Stimulated activated CD4-positive, alpha-beta T cell treated with anti-CD3 and anti-CD28 coated beads, Interleukin-2, amount 100 ng/mL, for 4 hours (primary cell): ENCODE results near the gene SH3BP1.
A peak's percentile ranks its signal among the peaks of the same experiment; 100 is the strongest.
"Not testable (repeated sequence)": the region's sequence is repeated elsewhere in the genome, so short reads cannot be mapped to it uniquely, and the experiment has no call there.

Experiments
- DNase-seq: peaks from one replicate; pipeline ENCODE4 v3.0.0-alpha.2; 2020; ENCODE audit warnings: low read depth

The SH3BP1 gene

DNA sequence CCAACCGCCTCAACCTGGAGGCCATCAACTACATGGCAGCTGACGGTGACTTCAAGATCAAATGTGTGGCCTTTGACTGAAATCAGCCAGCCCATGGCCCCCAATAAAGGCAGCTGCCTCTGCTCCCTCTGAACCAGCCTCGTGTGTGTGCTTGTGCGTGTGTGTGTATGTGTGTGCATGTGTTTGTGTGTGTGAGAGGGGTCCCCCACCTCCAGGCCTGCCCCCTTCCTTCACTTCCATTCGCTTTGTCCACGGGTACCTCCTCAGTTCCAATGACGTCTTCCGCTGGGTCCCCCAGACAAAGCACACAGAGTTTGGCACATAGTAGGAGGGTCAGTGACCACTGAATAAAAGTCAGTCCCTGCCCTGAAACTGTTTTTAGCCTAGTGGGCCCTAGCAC, 40.2 kb downstream of the SH3BP1 start:
- DNase-seq: no peak

DNA sequence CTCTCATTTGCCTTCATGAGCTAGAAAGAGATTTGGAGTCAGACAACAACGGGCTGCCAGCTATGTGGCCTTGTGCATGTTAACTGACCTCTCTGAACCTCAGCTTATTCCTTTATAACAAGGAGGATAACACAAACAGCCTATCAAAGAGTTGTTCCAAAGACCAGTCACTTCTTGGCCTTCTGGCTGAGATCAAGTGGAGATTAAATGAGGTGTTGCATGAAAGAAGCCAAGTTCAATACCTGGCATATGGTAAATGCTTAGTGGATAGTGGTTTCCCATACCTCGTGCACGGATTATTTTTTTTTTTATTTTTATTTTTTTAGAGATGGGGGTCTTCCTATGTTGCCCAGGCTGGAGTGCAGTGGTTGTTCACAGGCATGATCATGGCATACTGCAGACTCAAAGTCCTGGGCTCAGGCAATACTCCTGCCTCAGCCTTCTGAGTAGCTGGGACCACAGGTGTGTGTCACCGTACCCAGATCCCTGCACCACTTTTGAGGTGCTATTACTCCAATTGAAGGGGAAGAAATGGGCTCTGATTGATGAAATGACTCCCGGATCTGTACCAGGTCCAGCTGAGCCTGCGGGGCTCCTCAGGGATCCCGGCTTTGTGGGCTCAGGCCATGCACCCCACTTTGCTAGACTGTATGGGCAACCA, 40.9 kb downstream of the SH3BP1 start:
- no peak for DNase-seq

DNA sequence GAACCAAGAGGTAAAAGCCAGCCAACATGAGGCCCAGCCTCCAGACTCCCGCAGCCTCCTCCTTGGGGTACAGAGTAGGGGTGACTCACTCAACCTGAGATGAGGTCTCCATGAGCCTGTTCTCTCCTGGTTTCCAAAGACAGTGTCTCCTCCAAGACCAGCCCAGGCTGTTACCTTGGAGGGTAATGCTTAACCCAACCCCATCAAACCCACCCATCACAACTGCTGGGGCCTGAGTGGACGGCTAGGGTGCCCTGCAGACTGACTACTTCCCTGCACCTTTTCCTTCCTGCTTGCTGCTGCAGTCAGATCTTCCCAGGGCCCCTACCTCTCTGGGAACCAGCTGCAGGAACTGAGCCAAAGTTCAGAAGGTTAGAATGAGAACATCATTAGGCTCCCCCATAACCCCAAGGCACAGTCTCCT, 41.5 kb downstream of the SH3BP1 start:
- DNase-seq: no peak

DNA sequence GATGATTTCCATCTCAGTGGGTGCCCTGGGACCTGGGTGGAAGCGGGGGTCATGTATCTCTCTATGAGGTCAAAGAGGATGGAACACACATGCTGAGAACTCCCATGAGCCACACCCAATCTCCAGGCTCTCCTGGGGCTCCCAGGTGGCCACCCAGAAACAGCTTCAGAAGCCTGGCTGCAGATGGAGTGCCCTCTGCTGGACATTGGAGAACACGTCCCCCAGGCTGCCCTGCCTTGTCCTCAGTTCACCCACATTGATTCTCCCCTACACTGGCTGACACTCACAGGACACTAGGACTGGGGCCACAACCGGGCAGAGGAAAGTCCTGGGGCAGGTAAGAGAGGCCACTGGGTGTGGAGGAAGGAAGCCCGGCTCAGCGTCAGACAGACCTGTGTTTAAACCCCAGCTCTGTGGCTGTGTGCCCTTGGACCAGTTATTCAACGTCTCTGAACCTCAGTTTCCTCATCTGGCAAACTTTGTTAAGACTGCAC, 42.1 kb downstream of the SH3BP1 start:
- peak; percentile 65 for DNase-seq

DNA sequence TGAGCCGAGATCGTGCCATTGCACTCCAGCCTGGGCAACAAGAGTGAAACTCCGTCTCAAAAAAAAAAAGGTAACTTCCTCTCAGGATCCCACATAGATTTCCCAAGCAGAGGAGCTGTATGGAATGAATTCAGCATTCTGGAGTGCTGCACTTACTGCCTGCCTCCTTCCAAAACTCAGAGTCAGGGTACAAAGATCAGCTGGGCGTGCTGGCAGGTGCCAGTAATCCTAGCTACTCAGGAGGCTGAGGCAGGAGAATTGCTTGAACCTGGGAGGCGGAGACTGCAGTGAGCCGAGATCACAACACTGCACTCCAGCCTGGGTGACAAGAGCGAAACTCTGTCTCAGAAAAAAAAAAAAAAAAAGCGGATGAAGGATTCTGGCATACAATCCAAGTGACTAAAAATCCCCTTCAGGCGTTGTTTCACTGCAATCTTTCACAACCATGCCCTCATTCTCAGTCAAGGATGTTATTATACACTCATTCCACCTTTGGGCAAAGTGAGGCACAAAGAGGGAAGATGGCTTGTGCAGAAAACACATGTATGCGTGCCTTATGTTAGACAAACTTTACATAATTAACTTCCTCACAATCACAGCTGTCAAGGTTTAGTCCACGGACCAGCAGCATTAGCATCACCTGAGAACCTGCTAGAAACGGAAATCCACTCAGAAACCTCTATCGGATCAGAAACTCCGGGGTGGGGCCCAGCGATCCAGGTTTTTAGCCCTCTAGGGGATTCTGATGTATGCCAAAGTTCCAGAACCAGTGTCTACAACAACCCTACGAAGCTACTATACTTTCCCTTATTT, 45.5 kb downstream of the SH3BP1 start:
- no peak for DNase-seq

DNA sequence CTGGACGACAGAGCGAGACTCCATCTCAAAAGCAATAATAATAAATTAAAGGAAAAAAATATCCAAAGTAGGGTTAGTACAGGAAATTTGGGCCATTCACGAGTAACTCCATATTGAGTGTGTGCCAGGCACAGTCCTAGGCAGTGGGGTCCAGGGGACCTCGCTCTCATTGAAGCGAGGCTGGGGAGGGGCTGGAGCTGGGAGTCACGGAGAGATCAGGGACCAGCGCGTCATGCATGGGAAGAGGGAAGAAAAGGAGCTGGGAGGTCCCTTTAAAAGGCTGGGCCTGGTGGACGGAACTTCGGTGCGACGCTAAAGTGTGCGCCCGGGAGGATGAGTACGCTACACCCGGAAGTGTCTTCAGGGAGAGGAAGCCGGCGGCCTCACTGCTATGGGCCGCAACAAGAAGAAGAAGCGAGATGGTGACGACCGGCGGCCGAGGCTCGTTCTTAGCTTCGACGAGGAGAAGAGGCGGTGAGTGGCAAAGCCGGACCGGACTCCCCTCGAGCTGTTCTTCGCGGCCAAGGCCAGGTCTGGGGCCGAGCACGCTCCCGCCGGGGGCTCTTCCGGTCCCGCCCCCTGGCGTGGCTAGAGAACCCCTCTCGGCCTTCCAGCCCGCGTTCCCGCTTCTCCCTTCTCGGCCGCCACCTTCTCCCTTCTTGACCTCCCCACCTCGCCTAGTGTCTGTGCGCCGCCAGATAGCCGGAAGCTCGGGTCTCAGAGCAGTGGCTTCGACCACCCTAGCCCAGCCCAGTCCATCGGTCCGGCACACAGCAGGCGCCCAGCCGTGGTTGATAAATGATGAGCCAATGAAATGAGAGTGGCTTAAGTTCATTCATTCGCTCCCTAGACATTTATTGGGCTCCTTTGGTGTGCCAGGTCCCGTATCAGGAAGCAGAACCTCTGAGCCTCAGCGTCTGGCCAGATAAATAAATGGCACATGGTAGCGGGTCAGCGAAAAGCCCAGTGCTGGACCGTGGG, 46.8 kb downstream of the SH3BP1 start, which contains the start of gene NOL12:
Gene NOL12, plus strand, starts transcription at position 342 of the 981 bp plus-strand sequence. Its CDS starts 50 bp downstream, at position 392.
- DNase-seq: peak; percentile 63

DNA sequence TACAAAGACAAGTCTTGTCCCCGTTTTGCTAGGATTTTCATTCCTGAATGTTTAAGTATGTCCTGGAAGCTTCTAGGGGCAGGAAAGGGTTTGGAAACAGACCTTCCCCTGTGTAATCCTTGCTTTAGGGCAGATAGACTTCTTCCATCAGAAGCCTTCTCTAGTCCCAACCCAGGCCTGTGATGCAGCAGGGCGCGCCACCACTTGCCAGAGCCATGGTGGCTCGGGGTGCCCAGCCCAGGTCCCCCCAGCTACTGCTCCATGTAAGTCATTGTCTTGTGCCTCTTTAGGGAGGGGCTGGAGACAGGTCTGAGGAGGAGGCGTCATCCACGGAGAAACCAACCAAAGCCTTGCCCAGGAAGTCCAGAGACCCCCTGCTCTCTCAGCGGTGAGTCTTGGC, 50.9 kb downstream of the SH3BP1 start:
- DNase-seq: no peak

DNA sequence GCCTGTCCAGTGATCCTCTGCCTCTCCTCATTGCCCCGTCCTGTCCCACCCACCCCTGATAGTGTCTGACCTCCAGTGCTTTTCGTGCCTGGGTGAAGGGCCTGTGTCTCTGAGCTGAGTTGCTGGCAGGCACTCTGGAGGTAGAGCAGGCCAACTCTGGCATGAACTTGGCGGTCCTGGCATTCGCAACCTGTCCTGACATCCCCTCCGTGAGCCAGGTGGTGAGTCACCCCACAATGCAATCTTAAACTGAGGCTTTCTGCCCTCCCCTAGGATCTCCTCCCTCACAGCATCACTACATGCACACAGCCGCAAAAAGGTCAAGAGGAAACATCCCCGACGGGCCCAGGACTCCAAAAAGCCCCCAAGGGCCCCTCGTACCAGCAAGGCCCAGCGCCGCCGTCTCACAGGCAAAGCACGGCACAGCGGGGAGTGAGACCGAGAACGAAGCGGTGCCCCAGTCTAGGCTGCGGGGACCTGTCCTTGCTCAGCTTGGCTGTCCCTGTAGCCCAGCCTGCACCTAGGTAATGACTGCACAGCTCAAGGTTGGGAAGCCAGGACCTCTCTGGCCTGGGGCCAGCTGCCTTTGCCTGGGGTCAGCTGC, 51.5 kb downstream of the SH3BP1 start:
- no peak for DNase-seq

DNA sequence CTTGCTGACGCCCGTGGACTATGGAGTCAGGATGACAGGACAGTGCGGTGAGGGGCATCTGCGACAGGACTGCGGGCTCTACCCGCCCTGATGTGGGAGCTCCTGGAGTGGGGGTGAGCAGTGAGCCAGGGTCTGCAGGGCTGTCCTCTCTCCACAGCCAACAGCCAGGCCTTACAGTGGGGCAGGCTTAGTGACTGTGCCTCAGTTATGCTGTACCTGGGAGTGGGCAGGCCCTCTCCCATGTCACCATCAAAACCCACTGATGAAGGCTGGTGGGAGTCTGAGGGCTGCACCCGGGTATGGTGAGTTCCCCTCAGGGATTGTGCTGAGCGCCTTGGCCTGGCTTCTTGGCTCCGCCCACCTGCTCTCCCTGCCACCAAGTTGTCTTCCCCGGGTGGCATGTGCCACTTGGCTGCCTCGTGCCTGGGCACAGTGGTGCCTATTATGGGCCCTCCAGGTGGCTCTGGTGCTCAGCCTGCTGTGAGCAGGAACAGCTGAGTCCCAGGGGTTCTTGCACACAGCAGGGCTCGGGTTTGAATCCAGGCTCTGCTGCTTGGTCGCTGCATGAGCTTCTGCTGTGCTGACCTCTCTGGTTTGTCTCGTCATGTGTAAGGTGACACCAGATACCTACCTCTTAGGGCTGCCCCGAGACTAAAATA, 53.3 kb downstream of the SH3BP1 start:
- no peak for DNase-seq

DNA sequence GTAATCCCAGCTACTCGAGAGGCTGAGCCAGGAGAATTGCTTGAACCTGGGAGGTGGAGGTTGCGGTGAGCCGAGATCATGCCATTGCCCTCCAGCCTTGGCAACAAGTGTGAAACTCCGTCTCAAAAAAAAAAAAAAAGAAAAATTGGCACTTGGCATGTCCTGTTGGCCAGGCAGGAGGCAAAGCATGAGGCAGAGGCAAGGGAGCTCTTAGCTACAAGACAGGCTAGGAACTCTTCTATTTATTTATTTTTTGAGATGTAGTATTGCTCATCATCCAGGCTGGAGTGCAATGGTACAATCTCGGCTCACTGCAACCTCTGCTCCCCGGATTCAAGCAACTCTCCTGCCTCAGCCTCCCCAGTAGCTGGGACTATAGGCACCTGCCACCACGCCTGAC, 54.7 kb downstream of the SH3BP1 start:
- not testable (repeated sequence) for DNase-seq

DNA sequence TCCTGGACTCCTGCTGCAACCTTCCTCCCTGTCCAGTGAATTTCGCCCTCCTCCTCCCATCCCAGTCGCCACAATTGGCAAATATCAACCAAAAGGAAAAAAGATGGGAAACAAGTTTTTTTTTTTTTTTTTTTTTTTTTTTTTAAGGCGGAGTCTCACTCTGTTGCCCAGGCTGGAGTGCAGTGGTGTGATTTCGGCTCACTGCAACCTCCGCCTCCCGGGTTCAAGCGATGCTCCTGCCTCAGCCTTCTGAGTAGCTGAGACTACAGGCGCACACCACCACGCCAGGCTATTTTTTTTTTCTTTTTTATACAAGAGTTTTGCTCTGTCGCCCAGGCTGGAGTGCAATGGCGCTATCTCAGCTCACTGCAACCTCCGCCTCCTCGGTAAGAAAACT, 56.8 kb downstream of the SH3BP1 start:
- DNase-seq: not testable (repeated sequence)

DNA sequence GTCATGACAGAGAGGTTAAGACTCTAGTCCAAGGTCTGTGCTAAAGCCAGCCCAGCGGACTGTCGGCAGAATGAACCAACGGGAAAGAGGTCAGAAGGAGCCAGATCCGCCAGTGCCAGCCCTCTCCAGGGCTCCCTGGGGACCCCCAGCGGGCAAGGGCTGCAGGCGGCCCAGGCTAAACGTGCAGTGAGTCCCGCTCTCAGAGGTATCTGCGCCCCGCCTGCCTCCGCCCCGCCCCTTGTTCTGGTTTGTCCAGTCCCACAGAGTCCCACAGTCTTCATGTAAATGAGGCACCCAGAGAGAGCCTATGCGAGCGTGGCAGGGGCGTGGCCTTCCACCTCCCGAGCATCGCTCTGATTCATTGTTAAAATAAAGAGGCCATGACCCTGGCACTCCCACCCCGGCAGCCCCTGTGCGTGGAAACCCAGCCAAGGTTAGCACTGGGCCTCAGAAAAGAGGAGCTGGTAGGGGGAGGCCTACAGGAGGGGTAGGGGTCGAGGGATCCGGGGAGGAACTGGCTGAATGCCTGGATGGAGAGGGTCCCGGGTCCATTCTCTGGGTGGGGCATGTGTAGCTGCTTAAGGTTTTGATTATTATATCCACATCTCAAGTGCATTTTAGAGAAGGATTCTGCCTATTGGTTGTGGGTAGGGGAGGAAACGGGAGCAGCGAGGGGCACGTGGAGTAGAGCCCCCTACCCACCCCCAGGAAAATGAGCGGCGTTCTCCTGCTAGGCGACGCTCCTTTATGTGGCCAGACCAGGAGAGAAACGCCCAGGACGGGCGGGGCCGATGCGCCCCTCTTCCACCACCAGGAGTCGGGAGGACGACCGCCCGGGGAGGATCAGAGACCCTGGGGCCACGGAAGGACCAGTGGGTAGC, 57.4 kb downstream of the SH3BP1 start, which contains the start of gene TRIOBP:
Gene TRIOBP, plus strand, starts transcription at position 392 of the 881 bp plus-strand sequence. CDS start 4,318 bp downstream, outside the sequence.
- DNase-seq: peak; percentile 76

DNA sequence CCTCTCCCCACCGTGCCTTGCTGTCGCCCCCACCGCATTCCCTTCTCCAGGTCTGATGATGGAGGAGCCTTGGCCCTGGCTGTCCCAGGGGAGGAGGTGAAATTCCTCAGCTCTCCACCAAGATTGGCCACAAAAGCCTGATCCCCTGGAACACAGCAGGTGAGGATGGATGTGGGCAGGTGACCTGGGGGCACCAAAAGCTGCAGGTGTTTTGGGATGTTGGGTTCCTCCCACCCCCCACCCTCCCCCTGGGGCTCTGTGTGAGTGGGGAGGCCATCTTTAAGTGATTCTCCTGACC, 58.0 kb downstream of the SH3BP1 start:
- DNase-seq: no peak

DNA sequence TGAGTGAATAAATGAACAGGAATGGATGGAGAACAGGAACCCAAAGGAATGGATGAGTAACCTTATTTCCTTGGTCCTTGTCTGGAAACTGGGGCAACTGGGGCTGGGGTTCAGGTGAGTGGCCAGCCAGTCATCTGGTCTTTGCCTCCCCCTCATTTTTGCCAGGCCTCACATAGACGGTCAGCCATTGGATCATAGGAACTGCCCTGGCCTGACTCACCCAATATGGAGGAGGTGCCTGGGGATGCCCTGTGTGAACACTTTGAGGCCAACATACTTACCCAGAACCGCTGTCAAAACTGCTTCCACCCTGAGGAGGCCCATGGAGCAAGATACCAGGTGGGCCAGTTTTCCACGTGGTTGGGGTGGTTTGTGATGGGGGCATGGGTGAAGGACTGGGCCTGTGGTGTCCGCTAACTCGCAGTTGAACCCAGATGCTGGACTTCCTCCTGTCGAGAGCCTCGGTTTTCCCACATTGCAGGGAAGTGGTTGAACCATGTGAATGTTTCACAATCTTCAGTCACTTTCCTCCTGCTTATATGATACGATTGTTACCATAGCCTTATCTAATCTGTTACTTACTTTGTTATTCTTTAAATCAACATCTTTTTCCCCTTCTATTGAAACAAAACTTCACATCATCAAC, 61.8 kb downstream of the SH3BP1 start:
- DNase-seq: no peak

DNA sequence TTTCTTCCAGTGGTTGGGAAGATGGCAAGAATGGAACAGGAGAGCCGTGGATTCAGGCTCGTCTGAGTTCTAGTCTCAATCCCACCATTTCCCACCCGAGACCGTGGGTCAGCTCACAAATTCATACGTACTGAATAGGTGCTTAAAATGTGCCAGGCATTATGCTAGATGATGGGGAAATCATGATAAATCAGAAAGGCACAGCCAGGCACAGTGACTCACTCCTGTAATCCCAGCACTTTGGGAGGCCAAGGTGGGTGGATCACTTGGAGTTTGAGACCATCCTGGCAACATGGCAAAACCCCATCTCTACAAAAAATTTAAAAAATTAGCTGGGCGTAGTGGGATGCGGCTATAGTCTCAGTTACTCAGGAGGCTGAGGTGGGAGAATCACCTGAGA, 64.4 kb downstream of the SH3BP1 start:
- DNase-seq: no peak

DNA sequence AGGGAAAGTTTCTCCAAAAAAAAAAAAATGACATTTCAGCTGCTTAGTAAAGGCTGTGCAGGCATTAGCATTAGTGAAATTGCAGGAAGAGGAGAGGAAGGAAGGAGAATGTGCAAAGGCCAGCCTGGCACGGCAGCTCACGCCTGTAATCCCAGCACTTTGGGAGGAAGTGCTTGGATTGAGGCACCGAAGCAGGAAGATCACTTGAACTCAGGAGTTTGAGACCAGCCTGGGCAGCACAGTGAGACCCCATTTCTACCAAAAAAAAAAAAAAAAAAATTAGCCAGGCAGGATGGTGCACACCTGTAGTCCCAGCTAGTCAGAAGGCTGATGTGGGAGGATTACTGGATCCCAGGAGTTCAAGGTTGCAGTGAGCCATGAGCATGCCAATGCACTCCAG, 65.2 kb downstream of the SH3BP1 start:
- DNase-seq: no peak

DNA sequence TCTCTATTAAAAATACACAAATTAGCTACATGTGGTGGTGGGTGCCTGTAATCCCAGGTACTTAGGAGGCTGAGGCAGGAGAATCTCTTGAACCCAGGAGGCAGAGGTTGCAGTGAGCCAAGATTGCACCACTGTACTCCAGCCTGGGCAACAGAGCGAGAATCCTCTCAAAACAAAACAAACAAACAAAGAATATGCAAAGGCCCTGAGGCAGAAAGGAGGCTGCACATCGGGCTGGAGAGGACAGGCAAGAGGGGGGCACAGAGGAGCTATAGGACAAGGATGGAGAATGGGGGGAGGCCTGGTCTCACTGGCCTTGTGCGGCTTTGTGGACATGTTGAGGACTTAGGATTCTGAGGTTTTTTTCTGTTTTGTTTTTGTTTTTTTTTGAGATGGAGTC, 65.7 kb downstream of the SH3BP1 start:
- DNase-seq: no peak
